ENCODE measurements around the gene MYBPH.

Gene MYBPH

GRCh38 chr1:203208181-203208580, 32.6 kb upstream of the MYBPH start:
- H3K4me3 Mint-ChIP-seq, result no peak overlapping the region
- no peaks in the 10 kb centered on the region for H3K4me1 Mint-ChIP-seq (ENCODE audit: low read depth)
- peaks cover 11% of the 10 kb centered on the region for H3K27me3 Mint-ChIP-seq (ENCODE audit: low read depth)
- H3K27ac Mint-ChIP-seq, result no peak overlapping the region
- H3K36me3 Mint-ChIP-seq (ENCODE audit: low read depth), result no peaks in the 10 kb centered on the region
- H3K9me3 Mint-ChIP-seq, result no peaks in the 10 kb centered on the region

- H3K4me1 Mint-ChIP-seq (ENCODE audit: low read depth), result no peaks in the 10 kb centered on the region
- H3K27ac Mint-ChIP-seq, result no peak overlapping the region
- H3K9me3 Mint-ChIP-seq, result no peaks in the 10 kb centered on the region
- H3K36me3 Mint-ChIP-seq (ENCODE audit: low read depth), result no peaks in the 10 kb centered on the region
- H3K27me3 Mint-ChIP-seq (ENCODE audit: low read depth), result peaks cover 14% of the 10 kb centered on the region
- H3K4me3 Mint-ChIP-seq, result no peak overlapping the region
Measured at GRCh38 chr1:203207751-203208150, 32.1 kb upstream of the MYBPH start.

- Mint-ChIP-seq H3K4me1 (ENCODE audit: low read depth) (no peaks in the 10 kb centered on the region), H3K4me3 (no peak overlapping the region), H3K27me3 (ENCODE audit: low read depth) (peaks cover 15% of the 10 kb centered on the region), H3K9me3 (no peaks in the 10 kb centered on the region), H3K27ac (no peak overlapping the region), H3K36me3 (ENCODE audit: low read depth) (no peaks in the 10 kb centered on the region)
Measured at GRCh38 chr1:203206129-203206687, 30.6 kb upstream of the MYBPH start.

GRCh38 chr1:203204756-203205155, 29.1 kb upstream of the MYBPH start:
- no peaks in the 10 kb centered on the region for H3K4me1 Mint-ChIP-seq (ENCODE audit: low read depth)
- peaks cover 28% of the 10 kb centered on the region for H3K27me3 Mint-ChIP-seq (ENCODE audit: low read depth)
- no peaks in the 10 kb centered on the region for H3K9me3 Mint-ChIP-seq
- no peaks in the 10 kb centered on the region for H3K36me3 Mint-ChIP-seq (ENCODE audit: low read depth)
- H3K4me3 Mint-ChIP-seq, result no peak overlapping the region
- no peak overlapping the region for H3K27ac Mint-ChIP-seq

DNA sequence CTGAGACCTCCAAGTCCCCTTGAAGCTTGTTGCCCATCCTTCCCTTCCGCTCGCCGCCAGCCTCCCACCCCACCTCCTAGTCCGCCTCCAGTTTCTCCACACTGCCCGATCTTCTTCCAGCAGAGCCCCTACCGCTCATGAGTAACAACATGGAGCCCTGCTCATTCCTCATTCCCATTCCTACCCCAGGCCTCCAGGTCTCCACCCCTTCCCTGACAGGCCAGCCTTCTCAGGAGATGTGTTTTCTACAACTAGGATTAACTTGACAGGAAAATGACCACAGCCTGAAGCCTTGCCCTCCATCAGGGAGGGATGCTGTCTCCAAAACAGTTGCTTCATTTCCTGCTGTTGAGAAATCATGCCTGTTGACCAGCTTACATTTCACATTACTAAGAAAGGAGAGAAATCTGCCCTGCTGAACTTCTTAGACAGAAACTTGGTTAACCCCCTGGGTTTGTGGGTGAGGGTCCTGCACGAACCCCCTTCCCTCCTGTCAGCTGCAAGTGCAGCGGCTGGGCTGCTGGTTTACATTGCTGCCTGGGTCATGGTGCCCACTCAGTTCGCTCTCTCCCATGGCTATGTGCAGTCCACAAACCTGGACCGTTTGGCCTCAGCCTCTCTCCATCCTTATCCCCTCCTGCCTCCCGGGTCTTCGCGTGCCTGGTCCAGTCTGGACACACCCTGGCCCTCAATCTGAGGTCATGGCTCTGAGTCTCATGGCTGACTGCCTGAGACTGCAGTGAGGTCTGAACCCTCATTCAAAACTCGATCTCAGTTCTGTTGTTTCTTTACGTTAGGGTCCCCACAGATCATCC, 27.0 kb upstream of the MYBPH start:
- no peaks in the 10 kb centered on the region for H3K9me3 Mint-ChIP-seq
- no peaks in the 10 kb centered on the region for H3K4me1 Mint-ChIP-seq (ENCODE audit: low read depth)
- H3K36me3 Mint-ChIP-seq (ENCODE audit: low read depth), result no peaks in the 10 kb centered on the region
- peaks cover 28% of the 10 kb centered on the region for H3K27me3 Mint-ChIP-seq (ENCODE audit: low read depth)
- no peak overlapping the region for H3K4me3 Mint-ChIP-seq
- no peak overlapping the region for H3K27ac Mint-ChIP-seq

DNA sequence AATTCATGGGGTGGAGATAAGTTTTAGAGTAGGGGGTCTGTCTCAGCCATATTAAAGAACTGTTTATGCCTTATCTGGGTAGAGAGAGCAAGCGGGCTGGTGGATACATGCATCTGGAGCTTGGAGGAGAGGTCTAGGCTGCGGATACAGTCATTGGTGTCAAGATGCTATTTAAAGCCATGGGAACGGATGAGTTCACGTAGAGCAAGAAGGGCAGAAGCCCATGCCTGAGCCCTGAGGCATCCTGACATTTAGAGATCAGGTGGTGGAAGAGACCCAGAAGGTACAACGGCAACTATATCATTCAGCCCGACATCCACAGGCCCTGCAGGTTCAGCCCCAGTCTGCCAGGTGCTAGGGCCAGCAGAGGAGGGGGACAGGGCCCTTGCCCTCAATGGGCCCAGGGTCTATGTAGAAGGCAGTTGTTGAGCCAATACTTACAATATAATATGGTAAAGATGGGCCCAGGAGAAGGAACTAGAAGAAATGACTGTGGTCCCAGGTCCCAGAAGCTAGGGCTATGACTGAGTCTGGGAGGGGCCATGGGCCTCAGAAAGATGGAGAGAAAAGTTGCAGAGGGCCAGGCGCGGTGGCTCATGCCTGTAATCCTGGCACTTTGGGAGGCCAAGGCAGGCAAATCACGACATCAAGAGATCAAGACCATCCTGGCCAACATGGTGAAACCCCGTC, 26.0 kb upstream of the MYBPH start:
- H3K4me3 Mint-ChIP-seq, result no peak overlapping the region
- H3K27me3 Mint-ChIP-seq (ENCODE audit: low read depth), result peaks cover 28% of the 10 kb centered on the region
- H3K36me3 Mint-ChIP-seq (ENCODE audit: low read depth), result no peaks in the 10 kb centered on the region

GRCh38 chr1:203200916-203201315, 25.3 kb upstream of the MYBPH start:
- H3K4me3 Mint-ChIP-seq, result no peak overlapping the region
- no peaks in the 10 kb centered on the region for H3K36me3 Mint-ChIP-seq (ENCODE audit: low read depth)
- H3K9me3 Mint-ChIP-seq, result peaks cover 4% of the 10 kb centered on the region
- H3K4me1 Mint-ChIP-seq (ENCODE audit: low read depth), result no peaks in the 10 kb centered on the region
- H3K27me3 Mint-ChIP-seq (ENCODE audit: low read depth), result peaks cover 28% of the 10 kb centered on the region
- no peak overlapping the region for H3K27ac Mint-ChIP-seq

More for the DNA sequence above, 26.0 kb upstream of the MYBPH start:
- H3K4me1 Mint-ChIP-seq (ENCODE audit: low read depth), result no peaks in the 10 kb centered on the region
- peaks cover 4% of the 10 kb centered on the region for H3K9me3 Mint-ChIP-seq
- H3K27ac Mint-ChIP-seq, result no peak overlapping the region

GRCh38 chr1:203199816-203200571, 24.4 kb upstream of the MYBPH start:
- no peaks in the 10 kb centered on the region for H3K36me3 Mint-ChIP-seq (ENCODE audit: low read depth)
- H3K27ac Mint-ChIP-seq, result no peak overlapping the region
- H3K27me3 Mint-ChIP-seq (ENCODE audit: low read depth), result peaks cover 28% of the 10 kb centered on the region
- no peaks in the 10 kb centered on the region for H3K4me1 Mint-ChIP-seq (ENCODE audit: low read depth)
- H3K9me3 Mint-ChIP-seq, result peaks cover 4% of the 10 kb centered on the region
- no peak overlapping the region for H3K4me3 Mint-ChIP-seq

DNA sequence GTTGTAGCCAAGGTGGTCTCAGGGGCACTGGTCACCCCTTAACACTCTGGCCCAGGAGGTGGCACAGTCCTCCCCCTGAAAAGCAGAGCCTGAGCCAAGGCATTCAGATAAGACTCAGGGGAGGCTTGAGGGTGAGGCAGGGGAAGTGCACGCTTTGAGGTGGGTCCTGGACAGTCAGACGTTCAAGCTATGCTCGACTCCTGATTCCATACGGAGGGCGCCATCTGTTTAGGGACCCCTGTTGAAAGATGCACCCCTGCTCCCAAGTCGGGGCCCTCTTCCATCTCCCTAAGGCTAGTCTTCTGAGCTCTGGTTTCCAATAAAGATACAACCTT, 23.8 kb upstream of the MYBPH start:
- Mint-ChIP-seq H3K4me3 (no peak overlapping the region), H3K27me3 (ENCODE audit: low read depth) (peaks cover 28% of the 10 kb centered on the region), H3K27ac (no peak overlapping the region), H3K9me3 (peaks cover 4% of the 10 kb centered on the region), H3K36me3 (ENCODE audit: low read depth) (no peaks in the 10 kb centered on the region), H3K4me1 (ENCODE audit: low read depth) (no peaks in the 10 kb centered on the region)

DNA sequence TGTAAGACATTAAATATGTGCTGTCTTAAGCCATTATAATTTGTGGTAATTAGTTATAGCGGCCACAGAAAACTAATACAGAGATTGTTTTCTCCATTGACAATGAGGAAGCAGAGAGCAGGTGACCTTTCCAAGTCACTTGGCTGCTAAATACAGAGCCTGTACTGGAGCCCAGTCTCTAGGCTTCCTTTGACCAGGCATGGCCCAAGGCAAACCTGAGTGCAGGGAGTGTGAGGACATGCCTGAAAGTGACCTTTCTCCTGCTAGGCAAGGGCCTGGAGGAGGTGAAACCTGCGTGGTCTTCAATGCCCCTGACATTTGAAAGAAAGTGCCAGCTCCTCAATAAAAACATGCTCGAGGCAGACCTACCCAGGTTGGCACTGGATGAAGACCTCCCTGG, 23.4 kb upstream of the MYBPH start:
- H3K4me3 Mint-ChIP-seq, result no peak overlapping the region
- H3K4me1 Mint-ChIP-seq (ENCODE audit: low read depth), result no peaks in the 10 kb centered on the region
- H3K27ac Mint-ChIP-seq, result no peak overlapping the region

GRCh38 chr1:203197625-203198024, 22.0 kb upstream of the MYBPH start:
- H3K9me3 Mint-ChIP-seq, result peaks cover 4% of the 10 kb centered on the region
- H3K27me3 Mint-ChIP-seq (ENCODE audit: low read depth), result peaks cover 19% of the 10 kb centered on the region
- no peaks in the 10 kb centered on the region for H3K4me1 Mint-ChIP-seq (ENCODE audit: low read depth)
- no peak overlapping the region for H3K27ac Mint-ChIP-seq
- no peaks in the 10 kb centered on the region for H3K36me3 Mint-ChIP-seq (ENCODE audit: low read depth)
- H3K4me3 Mint-ChIP-seq, result no peak overlapping the region

More for the DNA sequence above, 23.4 kb upstream of the MYBPH start:
- Mint-ChIP-seq H3K27me3 (ENCODE audit: low read depth) (peaks cover 28% of the 10 kb centered on the region), H3K9me3 (peaks cover 4% of the 10 kb centered on the region), H3K36me3 (ENCODE audit: low read depth) (no peaks in the 10 kb centered on the region)

GRCh38 chr1:203196371-203196770, 20.7 kb upstream of the MYBPH start:
- Mint-ChIP-seq H3K4me3 (no peak overlapping the region), H3K9me3 (peaks cover 4% of the 10 kb centered on the region), H3K36me3 (ENCODE audit: low read depth) (no peaks in the 10 kb centered on the region), H3K27ac (no peak overlapping the region), H3K4me1 (ENCODE audit: low read depth) (no peaks in the 10 kb centered on the region), H3K27me3 (ENCODE audit: low read depth) (peaks cover 27% of the 10 kb centered on the region)

DNA sequence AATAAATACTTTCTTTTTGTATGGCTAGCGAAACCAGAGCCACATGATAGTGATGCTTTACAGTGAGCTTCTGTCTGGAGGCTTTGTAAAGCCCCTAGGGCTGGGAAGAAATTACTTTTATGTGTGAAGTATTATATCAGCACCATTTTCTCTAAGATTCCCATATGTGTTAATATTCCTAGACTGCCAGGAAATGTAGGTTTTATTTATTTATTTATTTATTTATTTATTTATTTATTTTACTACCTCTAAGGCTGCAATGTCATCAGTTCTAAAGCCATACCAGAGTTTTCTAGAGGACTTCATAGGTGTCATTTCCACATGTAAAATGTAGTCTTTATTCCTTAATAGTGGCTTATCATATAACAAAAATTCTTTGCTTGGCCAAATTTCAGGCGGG, 15.3 kb upstream of the MYBPH start:
- H3K4me1 Mint-ChIP-seq (ENCODE audit: low read depth), result no peaks in the 10 kb centered on the region
- no peak overlapping the region for H3K27ac Mint-ChIP-seq
- no peak overlapping the region for H3K4me3 Mint-ChIP-seq
- H3K36me3 Mint-ChIP-seq (ENCODE audit: low read depth), result no peaks in the 10 kb centered on the region
- peaks cover 36% of the 10 kb centered on the region for H3K27me3 Mint-ChIP-seq (ENCODE audit: low read depth)
- H3K9me3 Mint-ChIP-seq, result no peaks in the 10 kb centered on the region

- H3K4me3 Mint-ChIP-seq, result no peak overlapping the region
- H3K9me3 Mint-ChIP-seq, result no peaks in the 10 kb centered on the region
- no peak overlapping the region for H3K27ac Mint-ChIP-seq
- peaks cover 36% of the 10 kb centered on the region for H3K27me3 Mint-ChIP-seq (ENCODE audit: low read depth)
- no peaks in the 10 kb centered on the region for H3K36me3 Mint-ChIP-seq (ENCODE audit: low read depth)
- H3K4me1 Mint-ChIP-seq (ENCODE audit: low read depth), result no peaks in the 10 kb centered on the region
Measured at GRCh38 chr1:203189951-203190352, 14.3 kb upstream of the MYBPH start.

All from T-helper 1 cell treated with Interleukin-12 subunit alpha and Interleukin-12 subunit beta and Interleukin-4 antibody, amounts not matched to agents 30 μg/mL and 1 μg/mL, for 36 hours (primary cell).